WERI-Rb-1 (cell line): Measurements from ENCODE around the gene SLC25A23.

Experiments used
- DNase-seq: peaks from one replicate; pipeline ENCODE4 v3.0.0-alpha.2; 2020
- H3K27ac ChIP-seq: fragments of 250-450 bp; sonication (Bioruptor Pico); 2 replicates; pipeline ENCODE4 v1.5.1; 2020; ENCODE audit warnings: mild to moderate bottlenecking, moderate library complexity
- H3K27me3 ChIP-seq: fragments of 250-450 bp; sonication (Bioruptor Pico); 2 replicates; pipeline ENCODE4 v1.5.1; 2021; ENCODE audit warnings: mild to moderate bottlenecking, low read depth, moderate library complexity; ENCODE audit not compliant: insufficient read depth, severe bottlenecking
- H3K36me3 ChIP-seq: fragments of 250-450 bp; sonication (Bioruptor Pico); 2 replicates; pipeline ENCODE4 v1.5.1; 2020; ENCODE audit warnings: mild to moderate bottlenecking, moderate library complexity
- H3K4me3 ChIP-seq: 2 replicates; pipeline ENCODE4 v1.5.1; 2011; ENCODE audit warnings: low read depth, mild to moderate bottlenecking, control low read depth, low read length
- H3K9me3 ChIP-seq: fragments of 250-450 bp; sonication (Bioruptor Pico); 2 replicates; pipeline ENCODE4 v1.5.1; 2021; ENCODE audit warnings: mild to moderate bottlenecking, moderate library complexity; ENCODE audit not compliant: severe bottlenecking
- TF ChIP-seq, protein P1 (sequence below): IDR thresholded peaks from 2 replicates; pipeline ENCODE4 v1.5.1; 2011; ENCODE audit warnings: low read depth, mild to moderate bottlenecking, control low read depth, inconsistent platforms, low read length

SLC25A23 gene

DNA sequence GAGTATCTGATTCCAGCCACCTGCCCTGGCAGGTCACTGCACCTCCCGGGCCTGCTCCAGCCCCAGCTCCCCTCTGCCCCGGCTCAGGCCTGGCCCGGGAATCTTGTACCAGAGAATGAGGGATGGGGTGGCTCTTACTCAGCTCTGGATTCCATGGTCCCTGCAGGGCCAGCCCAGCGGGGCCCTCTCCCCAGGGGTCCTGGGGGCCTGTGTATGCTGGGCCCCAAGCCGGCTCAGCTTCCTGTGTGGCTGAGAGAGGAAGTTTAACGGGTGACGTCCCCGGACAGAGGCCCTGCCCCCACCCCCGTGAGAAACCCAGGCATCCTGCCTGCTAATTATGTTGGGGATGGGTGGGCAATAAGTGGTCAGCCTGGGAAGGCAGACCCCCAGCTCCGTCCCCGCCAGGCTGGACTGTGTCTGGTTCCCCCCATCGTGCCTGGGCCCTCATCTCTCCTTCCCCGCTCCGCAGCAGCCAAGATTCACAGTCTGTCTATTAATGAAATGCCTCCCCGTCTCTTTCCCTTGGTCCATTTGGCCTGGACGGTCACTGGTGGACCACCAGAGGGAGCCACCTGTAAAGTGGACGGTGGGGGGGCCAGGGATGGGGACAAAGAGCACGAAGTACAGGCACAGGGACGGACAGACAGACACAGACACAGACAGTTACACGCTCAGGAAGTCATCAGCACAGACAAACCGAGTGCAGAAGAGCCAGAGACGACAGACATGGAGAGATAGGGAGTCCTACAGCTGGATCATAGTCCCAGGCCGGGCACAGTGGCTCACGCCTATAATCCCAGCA, 22.1 kb upstream of the SLC25A23 start, which contains the start of gene DENND1C:
Gene DENND1C (minus strand): TSS at position 247 of the 802 bp plus-strand sequence. CDS start 92 bp downstream, at position 155.
- peak; percentile 60 for DNase-seq
- H3K9me3 ChIP-seq: no peaks in the 10 kb centered on the region
- H3K4me3 ChIP-seq: no peak within 1 kb of the TSS
- no peaks in the 10 kb centered on the region for H3K27me3 ChIP-seq
- TF ChIP-seq, protein P1, sequence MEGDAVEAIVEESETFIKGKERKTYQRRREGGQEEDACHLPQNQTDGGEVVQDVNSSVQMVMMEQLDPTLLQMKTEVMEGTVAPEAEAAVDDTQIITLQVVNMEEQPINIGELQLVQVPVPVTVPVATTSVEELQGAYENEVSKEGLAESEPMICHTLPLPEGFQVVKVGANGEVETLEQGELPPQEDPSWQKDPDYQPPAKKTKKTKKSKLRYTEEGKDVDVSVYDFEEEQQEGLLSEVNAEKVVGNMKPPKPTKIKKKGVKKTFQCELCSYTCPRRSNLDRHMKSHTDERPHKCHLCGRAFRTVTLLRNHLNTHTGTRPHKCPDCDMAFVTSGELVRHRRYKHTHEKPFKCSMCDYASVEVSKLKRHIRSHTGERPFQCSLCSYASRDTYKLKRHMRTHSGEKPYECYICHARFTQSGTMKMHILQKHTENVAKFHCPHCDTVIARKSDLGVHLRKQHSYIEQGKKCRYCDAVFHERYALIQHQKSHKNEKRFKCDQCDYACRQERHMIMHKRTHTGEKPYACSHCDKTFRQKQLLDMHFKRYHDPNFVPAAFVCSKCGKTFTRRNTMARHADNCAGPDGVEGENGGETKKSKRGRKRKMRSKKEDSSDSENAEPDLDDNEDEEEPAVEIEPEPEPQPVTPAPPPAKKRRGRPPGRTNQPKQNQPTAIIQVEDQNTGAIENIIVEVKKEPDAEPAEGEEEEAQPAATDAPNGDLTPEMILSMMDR: peak; percentile 66
- no peaks in the 10 kb centered on the region for H3K36me3 ChIP-seq
- no peak within 1 kb of the TSS for H3K27ac ChIP-seq

DNA sequence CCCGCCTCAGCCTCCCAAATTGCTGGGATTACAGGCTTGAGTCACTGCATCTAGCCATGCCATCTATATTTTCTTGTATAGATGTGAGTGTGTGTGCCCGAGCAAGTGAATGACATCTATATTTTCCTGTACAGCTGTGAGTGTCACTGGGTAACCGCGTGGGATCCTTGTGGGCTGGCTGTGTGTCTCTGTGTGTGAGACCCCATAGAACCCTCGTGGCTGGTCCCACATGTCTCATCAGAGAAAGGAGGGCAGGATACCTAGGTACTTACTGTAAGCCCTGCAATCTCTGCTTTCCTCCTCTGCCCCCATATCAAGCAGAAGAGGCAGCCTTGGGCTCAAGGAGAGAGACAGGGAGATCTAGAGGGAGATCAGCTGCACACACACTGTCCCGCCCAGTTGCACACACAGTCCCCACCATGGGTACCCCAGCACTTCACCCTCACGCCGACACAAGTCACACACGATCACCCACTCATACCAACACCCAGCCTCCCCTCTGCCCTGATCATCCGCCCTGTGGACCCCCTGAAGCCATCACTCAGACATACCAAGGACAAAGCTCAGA, 21.3 kb upstream of the SLC25A23 start:
- Histone ChIP-seq H3K36me3 (no peaks in the 10 kb centered on the region), H3K27ac (no peak overlapping the region), H3K4me3 (no peak overlapping the region), H3K27me3 (no peaks in the 10 kb centered on the region), H3K9me3 (no peaks in the 10 kb centered on the region)
- TF ChIP-seq, protein P1: no peak
- DNase-seq: no peak

DNA sequence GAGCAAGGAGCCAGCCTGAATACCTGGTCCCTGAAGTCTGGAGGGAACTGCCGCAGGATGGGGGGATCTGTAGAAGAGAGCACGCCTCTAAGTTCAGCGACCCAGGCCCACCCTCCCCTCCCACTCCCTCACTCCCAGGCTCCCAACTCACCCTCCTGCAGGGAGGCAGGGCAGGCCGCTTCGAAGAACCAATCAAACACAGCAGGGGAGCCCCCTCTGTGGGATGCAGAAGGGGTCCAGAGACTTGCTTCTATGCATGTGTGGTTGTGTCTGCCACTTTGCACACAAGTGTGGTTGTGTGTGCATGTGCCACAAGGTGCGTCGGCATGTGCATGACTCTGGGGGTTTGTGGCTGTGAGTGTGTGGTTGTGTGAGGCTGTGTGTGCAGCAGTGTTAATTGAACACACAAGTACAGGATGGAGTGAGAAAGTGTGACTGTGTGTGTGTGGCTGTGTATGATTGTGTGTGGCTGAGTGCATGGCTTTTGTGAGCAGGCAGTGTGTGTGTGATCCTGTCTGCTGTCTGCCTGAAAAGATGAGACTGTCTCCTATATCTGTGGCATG, 20.3 kb upstream of the SLC25A23 start:
- H3K9me3 ChIP-seq: no peaks in the 10 kb centered on the region
- DNase-seq: no peak
- no peaks in the 10 kb centered on the region for H3K36me3 ChIP-seq
- TF ChIP-seq, protein P1: no peak
- no peak overlapping the region for H3K27ac ChIP-seq
- H3K27me3 ChIP-seq: no peaks in the 10 kb centered on the region
- H3K4me3 ChIP-seq: no peak overlapping the region

DNA sequence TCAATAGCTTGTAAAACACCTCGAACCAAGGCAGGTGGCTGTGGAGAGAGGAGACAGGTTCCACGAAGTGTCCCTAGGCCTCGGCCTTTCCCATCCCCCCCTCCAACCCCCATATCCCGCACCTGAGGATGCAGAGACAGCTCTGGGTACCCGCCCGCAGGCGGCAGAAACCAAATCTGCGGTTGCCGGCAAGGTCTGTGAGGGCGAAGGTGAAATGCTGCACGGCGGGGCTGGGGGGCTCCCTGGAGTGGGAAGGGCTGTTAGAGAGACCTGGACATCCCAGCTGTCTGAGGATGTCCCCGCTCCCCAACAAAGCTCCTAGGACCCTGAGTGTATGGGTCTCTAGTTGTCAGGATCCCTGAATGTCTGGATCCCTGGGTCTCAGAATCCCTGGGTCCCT, 19.2 kb upstream of the SLC25A23 start:
- no peaks in the 10 kb centered on the region for H3K27me3 ChIP-seq
- DNase-seq: no peak
- TF ChIP-seq, protein P1: no peak
- no peaks in the 10 kb centered on the region for H3K36me3 ChIP-seq
- no peak overlapping the region for H3K4me3 ChIP-seq
- H3K9me3 ChIP-seq: no peaks in the 10 kb centered on the region
- no peak overlapping the region for H3K27ac ChIP-seq

DNA sequence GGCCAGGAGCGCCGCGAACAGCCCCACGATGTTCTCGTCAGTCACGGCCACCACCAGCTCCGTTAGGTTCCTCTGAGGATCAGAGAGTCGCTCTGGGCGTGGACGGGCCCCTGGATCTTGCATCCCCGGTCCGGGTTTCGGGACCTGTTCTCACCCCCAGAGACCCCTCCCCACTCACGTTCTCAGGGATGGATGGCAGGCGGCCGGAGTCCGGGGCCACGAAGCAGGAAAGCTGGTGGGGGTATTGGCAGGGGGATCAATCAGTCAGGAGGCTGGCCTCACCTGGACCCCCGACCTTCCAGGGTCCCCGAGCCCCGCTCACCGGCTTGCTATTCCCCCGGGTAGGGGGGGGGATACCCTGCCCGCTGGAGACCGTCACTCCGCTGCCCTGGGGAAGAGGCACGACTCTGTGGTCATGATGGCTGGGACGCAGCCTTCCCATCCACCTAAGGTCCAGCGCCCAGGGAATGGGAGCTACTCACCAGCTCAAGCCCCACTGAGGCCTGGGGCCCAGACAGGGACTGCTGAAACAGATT, 17.4 kb upstream of the SLC25A23 start:
- H3K9me3 ChIP-seq: no peaks in the 10 kb centered on the region
- TF ChIP-seq, protein P1: no peak
- no peak for DNase-seq
- H3K4me3 ChIP-seq: no peak overlapping the region
- H3K27me3 ChIP-seq: no peaks in the 10 kb centered on the region
- no peaks in the 10 kb centered on the region for H3K36me3 ChIP-seq
- no peak overlapping the region for H3K27ac ChIP-seq
